C1 segment of cervical spinal cord (tissue), 14 donors: ENCODE data around the gene ANKRD33.

Source experiments
- DNase-seq, 14 donors: peaks; one replicate each; lab custom pipeline; 2025; lab: John Stamatoyannopoulos, UW

Gene ANKRD33

GRCh38 chr12:51917041-51917590, 29.2 kb downstream of the ANKRD33 start:
- no peak for DNase-seq

GRCh38 chr12:51917746-51918453, 30.0 kb downstream of the ANKRD33 start:
- no peak for DNase-seq

- DNase-seq = no peak
These were observed 32.1 kb downstream of the ANKRD33 start for GRCh38 chr12:51920046-51920445.

- no peak for DNase-seq
These were observed 33.3 kb downstream of the ANKRD33 start for GRCh38 chr12:51921017-51921725.

- DNase-seq = no peak
These were observed 34.2 kb downstream of the ANKRD33 start for GRCh38 chr12:51922146-51922545.

GRCh38 chr12:51922762-51923505, 35.0 kb downstream of the ANKRD33 start:
- DNase-seq = peak in 5 of 14 donors; percentile 12 to 40 (median 26)

GRCh38 chr12:51923506-51924365, 35.8 kb downstream of the ANKRD33 start:
- peak in 3 of 14 donors; percentile 15 to 21 (median 15) for DNase-seq

GRCh38 chr12:51924551-51925319, 36.8 kb downstream of the ANKRD33 start:
- DNase-seq = no peak

- DNase-seq = no peak
These were observed 37.6 kb downstream of the ANKRD33 start for GRCh38 chr12:51925346-51926063.

GRCh38 chr12:51926064-51926632, 38.2 kb downstream of the ANKRD33 start:
- no peak for DNase-seq

- DNase-seq = no peak
These were observed 38.8 kb downstream of the ANKRD33 start for GRCh38 chr12:51926718-51927117.

GRCh38 chr12:51932218-51933076, 44.5 kb downstream of the ANKRD33 start:
- no peak for DNase-seq

GRCh38 chr12:51934080-51934479, 46.2 kb downstream of the ANKRD33 start:
- no peak for DNase-seq

- no peak for DNase-seq
These were observed 50.0 kb downstream of the ANKRD33 start for GRCh38 chr12:51937926-51938325.

- no peak for DNase-seq
These were observed 50.8 kb downstream of the ANKRD33 start for GRCh38 chr12:51938726-51939125.

- DNase-seq = no peak
These were observed 53.2 kb downstream of the ANKRD33 start for GRCh38 chr12:51941011-51941581.
